ENCODE measurements around the gene CTXND1. TPM values are rescaled to one million over a fixed set of nuclear protein-coding genes. Genes with fewer than 3 reads are reported as not detected.
A peak's percentile ranks its signal among the peaks of the same experiment; 100 is the strongest.
"Not testable (repeated sequence)": the region's sequence is repeated elsewhere in the genome, so short reads cannot be mapped to it uniquely, and the experiment has no call there.

The CTXND1 gene
- total RNA-seq, 1 donor from 2014 or later: 0.49 TPM

DNA sequence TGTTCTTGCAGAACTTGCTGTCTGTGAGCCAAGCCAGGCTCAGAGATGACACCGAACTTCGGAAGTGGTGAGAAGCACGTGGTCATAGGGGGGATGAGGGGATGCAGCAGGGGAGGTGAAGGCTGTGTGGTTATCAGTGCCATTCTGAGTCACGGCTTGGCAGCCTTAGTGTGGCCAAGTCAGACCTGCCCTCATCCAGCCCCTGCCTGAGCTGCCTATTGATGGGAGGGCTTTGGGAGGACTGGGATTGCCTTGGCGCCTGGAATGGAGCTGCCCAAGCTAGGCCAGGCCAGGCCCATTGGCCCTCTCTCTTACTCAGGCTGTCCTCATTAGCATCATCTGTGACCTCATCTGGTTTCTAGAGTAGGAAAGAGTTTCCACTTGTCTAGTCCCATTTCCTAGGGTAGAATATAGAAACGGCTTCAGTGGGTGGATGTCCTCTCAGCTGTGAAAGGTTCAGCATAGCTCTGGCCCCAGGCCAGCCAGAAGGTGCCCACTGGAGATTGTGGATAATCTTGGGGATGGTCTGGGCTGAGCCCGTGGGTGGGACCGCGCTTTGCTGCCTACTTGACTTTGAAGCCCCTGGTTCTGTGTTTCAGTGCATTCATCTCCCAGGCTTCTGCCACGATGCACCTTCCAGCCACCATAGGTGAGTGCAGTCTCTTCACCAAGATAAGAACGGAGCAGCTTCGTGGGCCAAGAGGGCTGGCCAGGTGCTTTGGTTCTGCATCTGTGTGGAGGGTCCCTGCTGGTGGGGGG is 92.0 kb downstream of the CTXND1 start:
- TF ChIP-seq POLR2A (IDR thresholded peaks at IDR 0.05) (no peak), POLR2AphosphoS5 (IDR thresholded peaks at IDR 0.05; ENCODE audit: insufficient read depth in 1 of 2, low read depth in 1 of 2) (no peak), CTCF (IDR thresholded peaks at IDR 0.05) (no peak)
- Histone ChIP-seq H3K36me3 (peaks cover 0 to 16% of the 10 kb centered on the region in 2 donors), H3K27ac (peak overlapping the region; percentile 11), H3K27me3 (no peaks in the 10 kb centered on the region), H3K9me3 (no peaks in the 10 kb centered on the region), H3K4me1 (peaks cover 7% of the 10 kb centered on the region), H3K4me3 (no peak overlapping the region)
- intact Hi-C loops (cut with DNase I): loop anchor here (10.0 kb wide), 1 partner anchor 75 kb away; no protein-coding TSS in a partner anchor
- no peak for DNase-seq (ENCODE audit: extremely low spot score in 2 of 2)

DNA sequence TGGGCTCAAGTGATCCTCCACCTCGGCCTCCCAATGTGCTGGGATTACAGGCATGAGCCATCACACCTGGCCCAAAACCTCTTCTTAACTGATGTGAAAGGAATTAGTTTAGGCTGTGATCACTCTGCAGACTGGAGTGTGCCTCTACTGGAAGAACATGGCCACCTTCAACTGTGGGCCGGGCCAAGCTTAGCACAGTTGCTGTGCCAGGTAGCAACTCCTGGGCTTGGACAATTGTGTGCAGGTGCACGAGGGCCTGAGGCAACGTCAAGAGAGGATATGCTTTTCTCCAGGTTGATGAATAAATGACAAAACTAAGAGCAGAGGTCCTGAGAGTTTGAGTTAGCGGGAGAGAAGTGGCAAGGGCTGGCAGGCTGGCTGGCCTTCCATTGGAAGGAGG is 92.7 kb downstream of the CTXND1 start:
- Histone ChIP-seq H3K27me3 (no peaks in the 10 kb centered on the region), H3K9me3 (no peaks in the 10 kb centered on the region), H3K36me3 (peaks cover 0 to 16% of the 10 kb centered on the region in 2 donors), H3K4me3 (no peak overlapping the region), H3K27ac (no peak overlapping the region), H3K4me1 (peaks cover 12% of the 10 kb centered on the region)
- intact Hi-C loops (cut with DNase I): loop anchor here (10.0 kb wide), 1 partner anchor 74 kb away; no protein-coding TSS in a partner anchor
- no peak for TF ChIP-seq CTCF (IDR thresholded peaks at IDR 0.05)
- TF ChIP-seq POLR2AphosphoS5 (IDR thresholded peaks at IDR 0.05; ENCODE audit: insufficient read depth in 1 of 2, low read depth in 1 of 2): no peak
- no peak for TF ChIP-seq POLR2A (IDR thresholded peaks at IDR 0.05)
- DNase-seq (ENCODE audit: extremely low spot score in 2 of 2): no peak

DNA sequence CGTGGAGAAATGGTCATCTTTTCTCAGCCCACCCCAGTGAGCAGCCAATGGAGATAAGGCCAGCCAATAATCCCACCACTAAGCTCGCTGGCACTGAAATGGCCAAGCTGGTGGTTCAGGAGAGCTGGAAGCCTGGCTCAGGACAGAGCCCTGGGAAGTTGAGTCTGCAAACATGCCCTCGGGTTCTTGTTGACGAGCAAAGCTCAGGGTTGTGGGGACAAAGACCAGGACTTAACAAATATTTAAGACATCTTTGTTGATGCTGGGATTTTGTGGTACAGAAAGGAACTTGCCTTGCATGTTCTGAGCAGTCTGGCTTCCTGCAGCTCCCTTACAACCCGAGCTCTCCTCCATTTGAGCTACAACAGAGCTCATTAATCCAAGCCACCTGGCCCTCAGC is 94.8 kb downstream of the CTXND1 start:
- intact Hi-C loops (cut with DNase I): loop anchor here (10.0 kb wide), 1 partner anchor 72 kb away; no protein-coding TSS in a partner anchor
- DNase-seq (ENCODE audit: extremely low spot score in 2 of 2): no peak
- no peak overlapping the region for H3K4me3 ChIP-seq
- H3K36me3 ChIP-seq: peaks cover 0 to 8% of the 10 kb centered on the region in 2 donors
- H3K27ac ChIP-seq: no peak overlapping the region
- peaks cover 23% of the 10 kb centered on the region for H3K4me1 ChIP-seq
- TF ChIP-seq POLR2A (IDR thresholded peaks at IDR 0.05): no peak
- no peak for TF ChIP-seq CTCF (IDR thresholded peaks at IDR 0.05)
- TF ChIP-seq POLR2AphosphoS5 (IDR thresholded peaks at IDR 0.05; ENCODE audit: insufficient read depth in 1 of 2, low read depth in 1 of 2): no peak
- H3K9me3 ChIP-seq: no peaks in the 10 kb centered on the region
- no peaks in the 10 kb centered on the region for H3K27me3 ChIP-seq

- Histone ChIP-seq H3K27me3 (no peaks in the 10 kb centered on the region), H3K36me3 (peaks cover 0 to 8% of the 10 kb centered on the region in 2 donors), H3K4me3 (no peak overlapping the region), H3K4me1 (peaks cover 24% of the 10 kb centered on the region), H3K9me3 (no peaks in the 10 kb centered on the region), H3K27ac (no peak overlapping the region)
- no peak for DNase-seq (ENCODE audit: extremely low spot score in 2 of 2)
- no peak for TF ChIP-seq CTCF (IDR thresholded peaks at IDR 0.05)
- TF ChIP-seq POLR2AphosphoS5 (IDR thresholded peaks at IDR 0.05; ENCODE audit: insufficient read depth in 1 of 2, low read depth in 1 of 2): no peak
- TF ChIP-seq POLR2A (IDR thresholded peaks at IDR 0.05): no peak
- intact Hi-C loops (cut with DNase I): loop anchor here (10.0 kb wide), 1 partner anchor 71 kb away; no protein-coding TSS in a partner anchor
Measured at GRCh38 chr15:80156176-80156720, 95.8 kb downstream of the CTXND1 start.

DNA sequence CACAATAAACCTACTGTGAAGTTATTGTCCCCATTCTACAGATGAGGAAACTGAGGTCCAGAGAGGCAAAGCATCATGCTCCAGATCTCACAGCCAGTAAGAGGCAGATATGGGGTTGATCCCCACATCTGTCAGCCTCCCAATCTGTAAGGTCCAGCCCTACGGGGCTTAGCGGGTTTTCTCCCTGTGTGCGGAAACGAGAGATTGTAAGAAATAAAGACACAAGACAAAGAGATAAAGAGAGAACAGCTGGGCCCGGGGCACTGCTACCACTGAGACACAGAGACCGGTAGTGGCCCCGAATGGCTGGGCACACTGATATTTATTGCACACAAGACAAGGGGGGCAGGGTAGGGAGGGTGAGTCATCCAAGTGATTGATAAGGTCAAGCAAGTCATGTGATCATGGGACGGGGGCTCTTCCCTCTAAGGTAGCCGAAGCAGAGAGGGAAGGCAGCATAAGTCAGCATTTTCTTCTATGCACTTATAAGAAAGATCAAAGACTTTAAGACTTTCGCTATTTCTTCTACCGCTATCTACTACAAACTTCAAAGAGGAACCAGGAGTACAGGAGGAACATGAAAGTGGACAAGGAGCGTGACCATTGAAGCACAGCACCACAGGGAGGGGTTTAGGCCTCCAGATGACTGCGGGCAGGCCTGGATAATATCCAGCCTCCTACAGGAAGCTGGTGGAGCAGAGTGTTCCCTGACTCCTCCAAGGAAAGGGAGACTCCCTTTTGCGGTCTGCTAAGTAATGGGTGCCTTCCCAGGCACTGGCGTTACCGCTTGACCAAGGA is 96.4 kb downstream of the CTXND1 start:
- peaks cover 24% of the 10 kb centered on the region for H3K4me1 ChIP-seq
- not testable (repeated sequence) for H3K27me3 ChIP-seq; H3K36me3 ChIP-seq; H3K9me3 ChIP-seq; H3K4me3 ChIP-seq; DNase-seq (ENCODE audit: extremely low spot score in 2 of 2)
- H3K27ac ChIP-seq: peak overlapping the region; percentile 11
- intact Hi-C loops (cut with DNase I): loop anchor here (10.0 kb wide), 1 partner anchor 71 kb away; no protein-coding TSS in a partner anchor
